SK-N-MC (cell line): ENCODE results near the gene SRRM3.

ENCODE experiments used
- DNase-seq: peaks from one replicate; pipeline ENCODE4 v3.0.0-alpha.2; 2011; ENCODE audit warnings: low read depth, low spot score
- H3K27ac ChIP-seq: fragments of 200-600 bp; sonication (generic); 2 replicates; pipeline ENCODE4 v1.5.1; 2016; ENCODE audit warnings: mixed run types
- H3K36me3 ChIP-seq: fragments of 200-600 bp; sonication (generic); 2 replicates; pipeline ENCODE4 v1.6.1; 2017; ENCODE audit warnings: antibody characterized with exemption, low read length, mixed read lengths; ENCODE audit not compliant: insufficient read depth
- H3K4me3 ChIP-seq: fragments of 200-600 bp; sonication (generic); 2 replicates; pipeline ENCODE4 v1.5.1; 2016
- H3K9ac ChIP-seq: fragments of 200-600 bp; sonication (generic); 2 replicates; pipeline ENCODE4 v1.8.0; 2017; ENCODE audit warnings: mixed run types, mixed read lengths; ENCODE audit not compliant: insufficient read length
- H3K9me3 ChIP-seq: fragments of 200-600 bp; sonication (generic); 2 replicates; pipeline ENCODE4 v1.6.1; 2017; ENCODE audit warnings: low read depth, mild to moderate bottlenecking, antibody characterized with exemption, low read length, moderate library complexity, mixed read lengths
- EZH2 ChIP-seq: fragments of 200-600 bp; sonication (generic); IDR thresholded peaks from one replicate; pipeline ENCODE4 v1.6.1; 2017; ENCODE audit warnings: antibody characterized with exemption
- FOXP2 ChIP-seq: optimal IDR thresholded peaks from 2 replicates; pipeline ENCODE3; 2011; ENCODE audit warnings: mild to moderate bottlenecking, moderate library complexity; ENCODE audit not compliant: insufficient read depth; ENCODE audit errors: extremely low read length, control extremely low read depth
- POLR2AphosphoS5 ChIP-seq: IDR thresholded peaks from 2 replicates; pipeline ENCODE4 v1.6.1; 2012; ENCODE audit warnings: mild to moderate bottlenecking, low read depth, low read length, borderline replicate concordance

Gene SRRM3

DNA sequence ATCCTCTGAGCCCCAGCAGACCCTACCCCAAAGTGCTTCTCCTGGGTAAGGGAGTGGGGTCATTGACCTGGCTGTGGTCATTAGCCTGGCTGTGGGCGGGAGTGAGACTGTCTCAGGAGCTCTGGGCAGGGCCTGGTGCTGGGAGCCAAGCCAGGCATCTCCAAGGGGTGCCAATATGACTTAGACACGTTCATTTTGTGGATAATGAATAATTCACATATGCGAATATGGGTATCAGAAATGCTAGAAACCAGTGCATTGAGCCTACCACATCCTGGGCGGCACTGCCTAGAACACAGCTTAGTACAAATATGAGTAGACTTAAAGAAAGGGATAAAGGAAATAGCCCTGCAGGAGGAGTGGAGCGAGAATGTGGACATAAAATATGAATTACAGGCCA, 14.4 kb upstream of the SRRM3 start:
- H3K4me3 ChIP-seq = no peak overlapping the region

DNA sequence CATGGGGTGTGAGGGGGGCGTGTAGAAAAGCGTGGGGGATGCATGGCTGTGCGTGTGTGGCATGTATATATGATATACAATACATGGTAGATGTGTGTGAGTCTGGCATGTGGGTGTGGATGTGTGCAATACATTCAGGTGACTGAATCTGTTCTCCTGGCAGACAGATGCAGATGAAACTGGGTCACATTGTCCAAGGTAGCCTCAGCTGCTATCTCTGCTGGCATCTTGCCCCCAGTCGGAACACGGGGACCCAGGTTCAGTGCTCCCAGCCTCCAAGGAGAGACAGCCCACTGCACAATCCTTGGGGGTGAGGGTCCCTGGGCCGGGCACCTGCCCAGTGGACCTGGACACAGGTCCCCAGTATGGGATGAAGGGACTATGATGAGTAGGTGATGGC, 12.4 kb upstream of the SRRM3 start:
- Histone ChIP-seq H3K4me3 (no peak overlapping the region), H3K27ac (no peak overlapping the region), H3K9ac (no peak overlapping the region), H3K36me3 (no peaks in the 10 kb centered on the region), H3K9me3 (no peaks in the 10 kb centered on the region)
- DNase-seq = no peak
- TF ChIP-seq POLR2AphosphoS5 = no peak
- no peak for TF ChIP-seq FOXP2
- no peak for TF ChIP-seq EZH2

More for the DNA sequence above, 14.4 kb upstream of the SRRM3 start:
- Histone ChIP-seq H3K9me3 (no peaks in the 10 kb centered on the region), H3K36me3 (no peaks in the 10 kb centered on the region), H3K27ac (no peak overlapping the region), H3K9ac (no peak overlapping the region)
- TF ChIP-seq EZH2 = no peak
- TF ChIP-seq FOXP2 = no peak
- TF ChIP-seq POLR2AphosphoS5 = no peak
- DNase-seq = no peak

DNA sequence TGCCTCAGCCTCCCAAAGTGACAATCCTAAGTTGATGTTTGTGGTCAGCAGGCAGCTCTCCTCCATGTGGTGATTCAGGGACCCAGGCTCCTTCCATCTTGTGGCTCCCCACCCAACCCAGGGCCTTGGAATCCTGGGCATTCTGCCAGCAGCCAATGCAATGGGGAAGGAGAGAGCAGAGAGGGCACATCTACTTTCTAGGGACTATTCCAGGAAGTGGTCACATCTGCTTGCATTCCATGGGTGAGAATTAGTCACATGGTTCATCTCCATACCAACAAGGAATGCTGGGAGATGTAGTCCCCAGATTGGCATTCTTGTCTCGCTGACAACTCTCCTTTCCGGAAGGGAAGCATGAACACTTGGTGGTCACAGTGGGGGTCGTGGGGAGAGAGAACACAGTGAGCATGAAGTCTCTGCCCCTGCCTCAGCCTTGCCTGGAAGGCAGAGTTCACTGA, 9.9 kb upstream of the SRRM3 start:
- TF ChIP-seq EZH2 = no peak
- TF ChIP-seq POLR2AphosphoS5 = no peak
- no peak for TF ChIP-seq FOXP2
- no peaks in the 10 kb centered on the region for H3K36me3 ChIP-seq
- no peak overlapping the region for H3K27ac ChIP-seq
- DNase-seq = no peak
- no peak overlapping the region for H3K9ac ChIP-seq
- H3K9me3 ChIP-seq = no peaks in the 10 kb centered on the region
- no peak overlapping the region for H3K4me3 ChIP-seq

DNA sequence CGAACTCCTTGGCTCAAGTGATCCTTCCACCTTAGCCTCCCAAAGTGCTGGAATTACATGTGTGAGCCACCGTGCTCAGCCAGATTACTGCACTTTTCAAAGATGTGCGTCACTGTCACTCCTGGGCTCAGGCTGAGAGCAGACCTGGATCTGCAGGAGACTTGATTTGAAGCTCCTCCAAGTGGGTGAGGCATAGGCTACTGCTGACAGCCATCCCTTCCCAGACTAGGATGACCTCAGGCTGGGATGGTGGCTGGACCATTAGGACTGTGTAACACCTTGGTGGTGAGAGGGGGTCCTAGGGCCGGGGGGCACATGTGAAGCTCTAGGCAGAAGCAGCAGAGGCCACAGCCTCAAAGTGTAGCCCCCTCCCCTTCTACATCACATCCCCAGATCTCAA, 8.2 kb upstream of the SRRM3 start:
- no peak overlapping the region for H3K27ac ChIP-seq
- no peaks in the 10 kb centered on the region for H3K36me3 ChIP-seq
- no peak overlapping the region for H3K9ac ChIP-seq
- no peak overlapping the region for H3K4me3 ChIP-seq
- no peaks in the 10 kb centered on the region for H3K9me3 ChIP-seq
- no peak for DNase-seq
- no peak for TF ChIP-seq FOXP2
- no peak for TF ChIP-seq POLR2AphosphoS5
- TF ChIP-seq EZH2 = no peak

DNA sequence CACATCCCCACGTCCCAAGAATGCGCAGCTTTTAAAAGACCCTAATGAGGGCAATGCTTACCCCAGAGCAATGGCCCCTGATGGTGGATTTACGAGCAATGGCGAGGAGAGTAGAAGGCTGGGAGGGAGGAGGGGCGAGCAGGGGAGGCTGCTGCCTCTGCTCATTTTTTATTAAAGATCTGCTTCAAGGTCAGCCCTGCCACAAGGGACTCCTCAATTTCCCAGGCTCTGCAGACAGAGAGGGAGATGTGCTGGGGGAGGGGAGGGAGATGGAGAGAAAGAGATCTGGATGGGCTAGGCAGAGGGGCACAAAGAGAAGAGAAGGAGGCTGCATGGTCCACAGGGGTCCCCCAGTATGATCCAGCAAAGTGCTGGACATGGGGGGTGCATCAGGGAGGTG, 7.8 kb upstream of the SRRM3 start:
- Histone ChIP-seq H3K9ac (no peak overlapping the region), H3K9me3 (no peaks in the 10 kb centered on the region), H3K27ac (no peak overlapping the region), H3K36me3 (no peaks in the 10 kb centered on the region), H3K4me3 (no peak overlapping the region)
- no peak for TF ChIP-seq EZH2
- no peak for TF ChIP-seq POLR2AphosphoS5
- no peak for TF ChIP-seq FOXP2
- DNase-seq = no peak

DNA sequence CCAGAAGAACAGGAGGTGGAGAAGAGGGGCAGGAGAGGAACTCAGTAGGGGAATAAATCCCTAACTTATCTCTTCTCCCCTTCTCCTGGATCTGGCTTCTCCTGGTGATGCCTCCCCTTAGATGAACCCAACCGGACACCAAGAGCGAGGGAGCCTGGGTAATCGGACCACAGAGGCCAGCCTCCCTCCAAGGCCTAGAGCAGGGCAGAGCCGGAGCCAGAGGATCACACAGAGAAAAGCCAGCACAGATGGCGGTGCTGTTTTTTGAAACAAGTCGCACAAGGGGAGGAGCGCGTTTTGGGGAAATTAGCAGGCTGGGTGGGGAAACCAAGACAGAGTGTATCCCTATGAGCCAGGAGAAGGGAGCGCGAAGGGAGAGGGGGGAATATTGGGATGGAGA, 4.9 kb upstream of the SRRM3 start:
- no peak overlapping the region for H3K27ac ChIP-seq
- DNase-seq = no peak
- no peak overlapping the region for H3K9ac ChIP-seq
- TF ChIP-seq POLR2AphosphoS5 (no peak), FOXP2 (no peak), EZH2 (no peak)
- H3K4me3 ChIP-seq = no peak overlapping the region
- no peaks in the 10 kb centered on the region for H3K9me3 ChIP-seq
- H3K36me3 ChIP-seq = no peaks in the 10 kb centered on the region

DNA sequence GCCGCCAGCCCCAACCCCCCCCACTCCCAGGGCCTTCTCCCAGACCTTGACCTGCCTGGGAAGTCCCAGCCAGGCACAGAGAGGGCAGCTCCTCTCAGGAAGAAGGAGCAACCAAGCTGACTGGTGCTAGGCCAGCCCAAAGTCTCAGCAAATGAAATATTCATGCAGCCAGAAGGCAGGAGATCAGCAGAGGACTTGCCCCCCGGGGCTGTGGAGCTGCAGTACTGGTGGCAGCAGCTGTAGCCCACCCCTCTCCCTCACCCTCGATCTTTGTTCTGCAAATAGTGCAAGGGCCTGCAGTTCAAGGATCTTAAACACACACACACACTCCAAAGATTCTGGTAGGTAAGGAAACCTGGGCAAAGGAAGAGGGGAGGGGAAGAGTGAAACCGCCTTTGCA, 3.5 kb upstream of the SRRM3 start:
- Histone ChIP-seq H3K9ac (no peak overlapping the region), H3K4me3 (no peak overlapping the region), H3K36me3 (no peaks in the 10 kb centered on the region), H3K27ac (no peak overlapping the region), H3K9me3 (no peaks in the 10 kb centered on the region)
- TF ChIP-seq FOXP2 (no peak), POLR2AphosphoS5 (no peak), EZH2 (no peak)
- DNase-seq = no peak

DNA sequence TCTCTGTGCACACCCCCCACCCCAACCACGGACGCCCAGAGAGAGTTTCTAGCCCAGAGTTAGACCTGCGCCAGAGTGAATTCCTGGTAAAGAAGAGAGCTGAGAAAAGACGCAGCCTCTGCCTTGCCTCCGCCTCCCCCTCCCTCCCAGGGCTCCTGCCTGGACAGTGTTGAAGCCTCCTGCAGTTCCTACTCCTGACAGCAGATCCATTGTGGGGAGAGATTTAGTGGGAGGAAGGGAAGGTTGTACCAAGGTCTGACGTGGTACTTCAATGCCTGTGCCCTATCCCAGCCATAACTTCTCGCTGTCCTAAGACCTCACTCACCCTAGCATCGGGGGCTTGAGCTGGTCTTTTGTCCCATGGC, 952 bp downstream of the SRRM3 start:
- Histone ChIP-seq H3K9ac (no peak overlapping the region), H3K36me3 (no peaks in the 10 kb centered on the region), H3K27ac (no peak overlapping the region), H3K4me3 (no peak overlapping the region), H3K9me3 (no peaks in the 10 kb centered on the region)
- DNase-seq = no peak
- TF ChIP-seq EZH2 (no peak), POLR2AphosphoS5 (no peak)

DNA sequence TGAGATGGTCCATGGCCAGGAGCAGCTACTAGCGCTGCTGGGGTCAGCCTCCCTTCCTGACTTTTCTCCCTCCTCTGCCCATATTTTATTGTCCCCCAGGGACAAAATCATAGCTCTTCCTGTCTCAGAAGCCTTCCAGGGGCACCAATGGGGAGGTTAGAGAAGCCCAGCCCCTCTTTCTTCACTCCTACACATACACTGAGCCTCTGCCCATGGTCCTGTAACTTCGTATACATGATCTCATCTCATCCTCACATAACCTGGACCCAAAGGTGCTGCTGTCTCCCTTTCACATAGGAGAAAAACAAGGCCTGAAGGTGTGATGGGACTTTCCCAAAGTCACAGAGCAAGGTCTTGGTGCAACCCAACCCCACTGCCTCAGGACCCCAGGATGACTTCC, 2.5 kb downstream of the SRRM3 start:
- TF ChIP-seq FOXP2 (no peak), POLR2AphosphoS5 (no peak), EZH2 (no peak)
- no peak overlapping the region for H3K9ac ChIP-seq
- H3K9me3 ChIP-seq = no peaks in the 10 kb centered on the region
- no peak overlapping the region for H3K27ac ChIP-seq
- no peak overlapping the region for H3K4me3 ChIP-seq
- no peaks in the 10 kb centered on the region for H3K36me3 ChIP-seq
- DNase-seq = no peak
